Uterus (tissue), 4 donors: ENCODE data around the gene KRT4. TPM values are rescaled to one million over a fixed set of nuclear protein-coding genes. Genes with fewer than 3 reads are reported as not detected.

Experiments used
- DNase-seq, 2 donors: peaks; one replicate each; pipeline ENCODE4 v3.0.0-alpha.2; 2019 to 2020
- H3K27ac ChIP-seq, 2 donors: fragments of 200-600 bp; sonication (generic); 1 replicate in 1 of 2; 2 replicates in 1 of 2; pipeline ENCODE4 v1.5.1; 2016 to 2018
- H3K27me3 ChIP-seq, 2 donors: fragments of 200-600 bp; sonication (generic); one replicate each; pipeline ENCODE4 v1.5.1; 2018 to 2019; ENCODE audit warnings: control low read depth in 1 of 2
- H3K36me3 ChIP-seq, 2 donors: fragments of 200-600 bp; sonication (generic); one replicate each; pipeline ENCODE4 v1.5.1; 2019; ENCODE audit warnings: control low read depth in 1 of 2
- H3K4me1 ChIP-seq, 2 donors: fragments of 200-600 bp; sonication (generic); one replicate each; pipeline ENCODE4 v1.5.1; 2018 to 2019; ENCODE audit warnings: control low read depth in 1 of 2
- H3K4me3 ChIP-seq, 2 donors: fragments of 200-600 bp; sonication (generic); 1 replicate in 1 of 2; 2 replicates in 1 of 2; pipeline ENCODE4 v1.5.1; 2018 to 2019; ENCODE audit warnings: mild to moderate bottlenecking in 1 of 2
- H3K9me3 ChIP-seq, 2 donors: fragments of 200-600 bp; sonication (generic); one replicate each; pipeline ENCODE4 v1.5.1; 2019; ENCODE audit warnings: control low read depth in 1 of 2
- POLR2A ChIP-seq, 2 donors: fragments of 450-650 bp; IDR thresholded peaks; one replicate each; pipeline ENCODE4 v1.6.1; 2016; ENCODE audit warnings: antibody characterized with exemption in 2 of 2, mild to moderate bottlenecking in 1 of 2, moderate library complexity in 1 of 2
- intact Hi-C: fragments of 100-400 bp; cut with DNase I; formaldehyde crosslinking; loops from one replicate; pipeline ENCODE4 v1.15.1; 2023; ENCODE audit warnings: low total_unique reads
- total RNA-seq, 4 donors: library from RNA; depleted of rRNA in 3 of 4; stranded (reverse); fragments of >200 nt in 3 of 4; gene quantifications; one replicate each; pipeline versions ENCODE4 v1.1.0 to v1.2.4, GENCODE V29; 2014 to 2023
- TF ChIP-seq, protein P1 (sequence below), 4 experiments: fragments of 200-600 bp in 2 of 4; fragments of 450-650 bp in 2 of 4; sonication (generic) in 2 of 4; IDR thresholded peaks; one replicate each; pipeline ENCODE4 v1.5.1; 2016 to 2019; ENCODE audit warnings: antibody characterized with exemption in 4 of 4, mild to moderate bottlenecking in 2 of 4, moderate library complexity in 1 of 4
- donor health status: DM: yes; HTN: yes; CAD: no.

The KRT4 gene
- total RNA-seq, 4 donors from 2014 or later = not detected

DNA sequence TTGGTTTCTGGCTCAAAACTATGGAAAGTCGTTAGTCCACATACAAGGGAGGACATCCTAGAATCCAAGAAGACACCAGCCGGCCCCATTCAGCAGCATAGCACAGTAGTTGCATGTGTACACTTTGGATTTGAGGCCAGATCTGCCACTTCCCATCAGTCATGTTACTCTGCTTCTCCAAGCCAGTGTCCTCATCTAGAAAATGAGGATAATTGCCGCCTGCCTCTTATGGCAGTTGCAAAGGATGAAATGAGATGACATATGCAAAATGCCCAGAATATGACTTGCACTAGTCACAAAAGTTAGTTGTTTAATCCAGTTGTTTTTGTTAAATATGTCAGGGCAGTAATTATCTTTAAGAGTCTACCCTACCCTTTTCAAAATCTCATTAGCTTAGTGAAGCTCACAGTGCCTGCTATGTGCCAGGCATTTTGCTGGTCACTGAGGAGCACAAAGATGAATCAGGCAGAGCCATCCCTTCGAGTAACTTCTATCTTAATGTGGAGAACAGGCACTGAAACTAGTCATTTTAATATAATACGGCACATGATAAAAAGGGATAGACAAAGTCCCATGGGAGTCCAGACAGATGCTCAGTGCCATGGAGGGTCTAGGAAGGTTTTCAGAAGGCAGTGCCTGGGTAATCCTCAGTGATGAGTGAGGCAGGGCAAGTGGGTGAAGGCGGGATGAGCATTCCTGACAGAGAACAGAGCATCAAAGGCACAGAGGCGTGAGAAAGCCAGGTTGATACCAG is 30.2 kb downstream of the KRT4 start:
- TF ChIP-seq, protein P1, sequence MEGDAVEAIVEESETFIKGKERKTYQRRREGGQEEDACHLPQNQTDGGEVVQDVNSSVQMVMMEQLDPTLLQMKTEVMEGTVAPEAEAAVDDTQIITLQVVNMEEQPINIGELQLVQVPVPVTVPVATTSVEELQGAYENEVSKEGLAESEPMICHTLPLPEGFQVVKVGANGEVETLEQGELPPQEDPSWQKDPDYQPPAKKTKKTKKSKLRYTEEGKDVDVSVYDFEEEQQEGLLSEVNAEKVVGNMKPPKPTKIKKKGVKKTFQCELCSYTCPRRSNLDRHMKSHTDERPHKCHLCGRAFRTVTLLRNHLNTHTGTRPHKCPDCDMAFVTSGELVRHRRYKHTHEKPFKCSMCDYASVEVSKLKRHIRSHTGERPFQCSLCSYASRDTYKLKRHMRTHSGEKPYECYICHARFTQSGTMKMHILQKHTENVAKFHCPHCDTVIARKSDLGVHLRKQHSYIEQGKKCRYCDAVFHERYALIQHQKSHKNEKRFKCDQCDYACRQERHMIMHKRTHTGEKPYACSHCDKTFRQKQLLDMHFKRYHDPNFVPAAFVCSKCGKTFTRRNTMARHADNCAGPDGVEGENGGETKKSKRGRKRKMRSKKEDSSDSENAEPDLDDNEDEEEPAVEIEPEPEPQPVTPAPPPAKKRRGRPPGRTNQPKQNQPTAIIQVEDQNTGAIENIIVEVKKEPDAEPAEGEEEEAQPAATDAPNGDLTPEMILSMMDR (IDR thresholded peaks at IDR 0.05) = no peak
- no peak for TF ChIP-seq POLR2A (IDR thresholded peaks at IDR 0.05)
- Histone ChIP-seq H3K9me3 (no peaks in the 10 kb centered on the region), H3K27me3 (no peaks in the 10 kb centered on the region), H3K4me1 (no peaks in the 10 kb centered on the region), H3K36me3 (no peaks in the 10 kb centered on the region), H3K27ac (no peak overlapping the region), H3K4me3 (no peak overlapping the region)
- intact Hi-C loops = no loop called here
- no peak for DNase-seq

DNA sequence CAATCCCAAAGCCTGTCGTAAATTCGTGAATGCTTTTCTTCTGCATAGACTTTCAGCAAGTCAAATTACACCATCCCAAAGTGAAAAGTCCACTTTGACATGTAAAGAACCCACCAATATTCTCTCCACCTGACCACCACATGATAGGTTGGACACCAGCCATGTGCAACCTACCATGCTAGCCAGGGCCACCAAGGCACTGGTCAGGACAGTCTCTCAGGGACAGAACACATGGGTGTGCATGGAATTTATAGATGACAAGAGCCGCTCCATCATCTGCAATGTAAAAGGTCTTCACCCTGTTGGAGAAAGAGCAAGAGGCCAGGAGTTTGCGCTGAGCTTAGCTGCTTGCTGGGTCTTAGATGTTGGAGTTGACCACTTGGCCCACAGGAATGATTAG is 31.4 kb downstream of the KRT4 start:
- no peak overlapping the region for H3K27ac ChIP-seq
- no peaks in the 10 kb centered on the region for H3K4me1 ChIP-seq
- DNase-seq = no peak
- no peak for TF ChIP-seq POLR2A (IDR thresholded peaks at IDR 0.05)
- TF ChIP-seq, protein P1 (IDR thresholded peaks at IDR 0.05) = no peak
- H3K27me3 ChIP-seq = no peaks in the 10 kb centered on the region
- intact Hi-C loops = no loop called here
- no peaks in the 10 kb centered on the region for H3K9me3 ChIP-seq
- H3K4me3 ChIP-seq = no peak overlapping the region
- H3K36me3 ChIP-seq = no peaks in the 10 kb centered on the region

DNA sequence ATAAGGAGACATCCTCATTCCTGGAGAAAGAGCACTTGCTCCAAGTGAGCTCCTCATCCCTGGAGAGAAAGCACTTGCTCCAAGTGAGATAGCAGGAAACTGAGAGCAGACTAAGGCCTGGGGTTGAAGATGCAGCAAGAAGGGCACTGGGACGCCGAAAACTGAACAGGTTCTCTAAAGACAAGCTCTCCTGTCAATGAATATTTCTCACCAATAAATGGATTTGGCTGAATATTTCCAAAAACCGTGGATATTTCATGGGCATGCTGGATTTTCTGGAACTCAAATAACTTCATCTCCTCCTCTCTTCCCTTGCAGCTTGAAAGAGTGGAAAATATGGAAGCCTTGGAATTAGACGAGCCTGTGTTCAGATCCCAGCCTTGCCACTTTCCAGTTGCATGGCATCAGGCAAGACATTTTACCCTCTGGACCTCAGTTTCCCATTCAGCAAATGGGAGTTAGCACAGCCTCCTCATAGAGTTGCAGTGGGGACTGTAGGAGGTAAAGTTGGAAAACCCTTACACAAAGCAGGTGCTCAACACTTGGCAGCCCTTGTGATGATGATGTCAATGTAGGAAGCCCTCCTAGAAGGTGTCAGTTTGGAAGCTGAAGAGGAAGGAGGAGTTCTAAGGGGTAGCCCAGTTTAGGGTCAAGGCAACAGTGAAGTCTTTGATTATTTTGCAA is 32.4 kb downstream of the KRT4 start:
- no peaks in the 10 kb centered on the region for H3K4me1 ChIP-seq
- H3K27me3 ChIP-seq = no peaks in the 10 kb centered on the region
- no peak for TF ChIP-seq POLR2A (IDR thresholded peaks at IDR 0.05)
- TF ChIP-seq, protein P1 (IDR thresholded peaks at IDR 0.05) = no peak
- intact Hi-C loops = no loop called here
- no peak overlapping the region for H3K4me3 ChIP-seq
- DNase-seq = no peak
- H3K36me3 ChIP-seq = no peaks in the 10 kb centered on the region
- no peak overlapping the region for H3K27ac ChIP-seq
- H3K9me3 ChIP-seq = no peaks in the 10 kb centered on the region

DNA sequence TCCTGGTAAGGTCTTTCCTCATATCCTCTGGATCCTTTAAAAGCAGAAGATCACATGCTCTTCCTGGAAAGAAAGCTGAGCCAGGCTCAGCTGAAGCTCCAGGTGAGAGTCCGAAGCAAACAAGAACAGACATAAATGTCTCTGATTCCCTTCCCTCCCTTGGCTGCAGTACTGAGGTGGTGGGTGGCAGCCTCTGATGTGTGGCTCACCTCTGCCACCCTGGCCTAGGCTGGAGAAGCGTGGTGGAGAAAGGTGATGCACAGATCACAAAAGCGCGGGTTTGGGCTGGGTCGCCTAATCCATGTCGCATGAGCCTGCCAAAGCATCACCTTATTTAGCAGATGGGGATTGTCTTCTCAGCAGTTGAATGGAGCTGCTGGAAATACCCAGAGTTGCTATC is 34.0 kb downstream of the KRT4 start:
- no peak for DNase-seq
- Histone ChIP-seq H3K4me1 (no peaks in the 10 kb centered on the region), H3K4me3 (no peak overlapping the region), H3K27ac (no peak overlapping the region), H3K36me3 (no peaks in the 10 kb centered on the region), H3K9me3 (no peaks in the 10 kb centered on the region), H3K27me3 (no peaks in the 10 kb centered on the region)
- intact Hi-C loops = no loop called here
- TF ChIP-seq, protein P1 (IDR thresholded peaks at IDR 0.05) = no peak
- no peak for TF ChIP-seq POLR2A (IDR thresholded peaks at IDR 0.05)

DNA sequence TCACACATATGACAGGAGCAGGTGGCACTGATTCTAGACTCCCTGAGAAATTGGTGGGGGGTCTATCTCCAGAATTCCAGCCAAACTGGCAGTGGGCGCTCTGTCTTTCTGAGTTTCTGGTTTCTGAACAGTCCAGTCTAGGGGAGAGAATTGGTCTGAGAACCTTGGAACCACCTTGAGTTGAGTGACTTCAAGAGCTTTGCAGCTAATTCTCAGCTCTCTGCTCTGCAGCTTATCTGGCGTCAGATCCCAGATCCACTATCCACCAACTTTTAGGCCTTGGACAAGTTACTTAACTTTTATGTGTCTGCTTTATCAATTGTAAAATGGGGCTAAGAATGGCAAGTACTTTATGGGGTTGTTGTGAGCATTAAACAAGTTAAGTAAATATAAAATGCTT is 35.1 kb downstream of the KRT4 start:
- no peak overlapping the region for H3K4me3 ChIP-seq
- H3K36me3 ChIP-seq = no peaks in the 10 kb centered on the region
- no peak for DNase-seq
- no peaks in the 10 kb centered on the region for H3K4me1 ChIP-seq
- H3K9me3 ChIP-seq = no peaks in the 10 kb centered on the region
- no peak for TF ChIP-seq POLR2A (IDR thresholded peaks at IDR 0.05)
- TF ChIP-seq, protein P1 (IDR thresholded peaks at IDR 0.05) = no peak
- H3K27ac ChIP-seq = no peak overlapping the region
- H3K27me3 ChIP-seq = no peaks in the 10 kb centered on the region
- intact Hi-C loops = no loop called here
